Retinal pigment epithelial cell (primary cell): ENCODE data around the gene MGLL.
A peak's percentile ranks its signal among the peaks of the same experiment; 100 is the strongest.
"Not testable (repeated sequence)": the region's sequence is repeated elsewhere in the genome, so short reads cannot be mapped to it uniquely, and the experiment has no call there.

Experiments used
- DNase-seq: peaks from one replicate; pipeline ENCODE4 v3.0.0-alpha.2; 2010; ENCODE audit warnings: low read depth
- H3K4me3 ChIP-seq: 2 replicates; pipeline ENCODE4 v1.5.1; 2011; ENCODE audit warnings: mild to moderate bottlenecking, low read length, control low read depth, moderate library complexity
- TF ChIP-seq, protein P1 (sequence below): conservative IDR thresholded peaks from 2 replicates; pipeline ENCODE4 v1.5.1; 2011; ENCODE audit warnings: low read depth, low read length, control low read depth, inconsistent platforms

The MGLL gene

DNA sequence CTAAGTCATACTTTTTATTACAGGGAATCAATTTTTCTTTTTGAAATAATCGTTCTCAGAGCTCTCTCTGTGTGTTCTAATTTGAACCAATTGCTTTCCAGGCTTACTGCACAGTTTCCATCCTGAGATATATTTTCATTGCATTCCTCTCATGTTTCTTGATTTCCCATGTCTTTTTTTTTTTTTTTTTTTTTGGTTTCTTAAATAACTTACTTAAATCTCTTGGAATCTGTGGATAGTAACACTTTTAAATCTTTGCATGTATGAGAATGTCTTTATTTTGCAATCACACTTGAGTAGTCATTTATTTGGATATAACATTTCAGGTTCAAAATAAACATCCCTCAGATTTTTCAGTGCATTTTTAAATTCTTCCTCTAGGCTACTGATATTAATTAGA, 164.1 kb downstream of the MGLL start:
- TF ChIP-seq, protein P1, sequence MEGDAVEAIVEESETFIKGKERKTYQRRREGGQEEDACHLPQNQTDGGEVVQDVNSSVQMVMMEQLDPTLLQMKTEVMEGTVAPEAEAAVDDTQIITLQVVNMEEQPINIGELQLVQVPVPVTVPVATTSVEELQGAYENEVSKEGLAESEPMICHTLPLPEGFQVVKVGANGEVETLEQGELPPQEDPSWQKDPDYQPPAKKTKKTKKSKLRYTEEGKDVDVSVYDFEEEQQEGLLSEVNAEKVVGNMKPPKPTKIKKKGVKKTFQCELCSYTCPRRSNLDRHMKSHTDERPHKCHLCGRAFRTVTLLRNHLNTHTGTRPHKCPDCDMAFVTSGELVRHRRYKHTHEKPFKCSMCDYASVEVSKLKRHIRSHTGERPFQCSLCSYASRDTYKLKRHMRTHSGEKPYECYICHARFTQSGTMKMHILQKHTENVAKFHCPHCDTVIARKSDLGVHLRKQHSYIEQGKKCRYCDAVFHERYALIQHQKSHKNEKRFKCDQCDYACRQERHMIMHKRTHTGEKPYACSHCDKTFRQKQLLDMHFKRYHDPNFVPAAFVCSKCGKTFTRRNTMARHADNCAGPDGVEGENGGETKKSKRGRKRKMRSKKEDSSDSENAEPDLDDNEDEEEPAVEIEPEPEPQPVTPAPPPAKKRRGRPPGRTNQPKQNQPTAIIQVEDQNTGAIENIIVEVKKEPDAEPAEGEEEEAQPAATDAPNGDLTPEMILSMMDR, result no peak
- H3K4me3 ChIP-seq, result no peak overlapping the region
- DNase-seq, result no peak

DNA sequence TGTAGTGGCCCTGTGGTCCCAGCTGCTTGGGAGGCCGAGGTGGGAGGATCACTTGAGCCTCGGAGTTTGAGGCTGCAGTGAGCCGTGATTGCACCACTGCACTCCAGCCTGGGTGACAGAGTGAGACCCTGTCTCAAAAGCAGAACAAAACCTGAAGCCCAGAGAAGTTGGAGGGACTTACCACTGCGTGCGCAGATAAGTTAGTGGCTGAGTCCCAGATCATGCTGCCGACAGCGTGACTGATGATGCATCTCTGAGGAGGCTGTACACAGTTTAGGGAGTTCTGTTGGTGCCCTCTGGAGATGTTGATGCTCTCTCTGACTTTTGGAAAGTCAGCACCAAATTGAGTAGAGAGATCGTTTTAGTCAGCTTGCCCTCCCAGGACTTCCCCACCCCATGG, 165.4 kb downstream of the MGLL start:
- no peak overlapping the region for H3K4me3 ChIP-seq
- TF ChIP-seq, protein P1, result no peak
- DNase-seq, result no peak

DNA sequence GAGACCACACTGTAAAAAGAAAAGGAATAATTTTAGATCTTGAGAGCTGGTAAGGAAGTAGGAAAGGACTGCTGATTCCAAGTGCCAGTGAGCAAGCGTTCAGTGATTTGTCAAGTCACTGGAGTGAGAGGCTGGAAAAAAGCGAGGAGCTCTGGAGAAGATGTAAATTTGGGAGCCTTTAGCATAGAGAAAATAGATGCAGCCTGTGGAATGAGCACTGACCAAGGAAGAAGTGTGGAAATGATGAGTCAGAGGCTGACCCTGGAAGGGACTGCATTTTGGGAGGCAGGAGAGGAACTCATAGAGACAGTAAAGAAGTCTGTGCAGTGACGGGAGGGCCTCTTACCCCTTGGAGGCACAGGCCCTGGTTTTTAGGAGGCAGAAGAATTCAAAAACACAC, 166.7 kb downstream of the MGLL start:
- H3K4me3 ChIP-seq, result no peak overlapping the region
- no peak for DNase-seq
- TF ChIP-seq, protein P1, result no peak

DNA sequence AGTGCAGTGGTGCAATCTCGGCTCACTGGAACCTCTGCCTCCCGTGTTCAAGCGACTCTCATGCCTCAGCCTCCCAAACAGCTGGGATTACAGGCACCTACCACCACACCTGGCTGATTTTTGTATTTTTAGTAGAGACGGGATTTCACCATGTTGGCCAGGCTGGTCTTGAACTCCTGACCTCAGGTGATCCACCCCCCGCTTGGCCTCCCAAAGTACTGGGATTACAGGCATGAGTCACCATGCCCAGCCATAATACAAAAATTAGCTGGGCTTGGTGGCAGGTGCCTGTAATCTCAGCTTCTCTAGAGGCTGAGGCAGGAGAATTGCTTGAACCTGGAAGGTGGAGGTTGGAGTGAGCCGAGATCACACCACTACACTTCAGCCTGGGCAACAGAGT, 167.3 kb downstream of the MGLL start:
- DNase-seq, H3K4me3 ChIP-seq: not testable (repeated sequence)

DNA sequence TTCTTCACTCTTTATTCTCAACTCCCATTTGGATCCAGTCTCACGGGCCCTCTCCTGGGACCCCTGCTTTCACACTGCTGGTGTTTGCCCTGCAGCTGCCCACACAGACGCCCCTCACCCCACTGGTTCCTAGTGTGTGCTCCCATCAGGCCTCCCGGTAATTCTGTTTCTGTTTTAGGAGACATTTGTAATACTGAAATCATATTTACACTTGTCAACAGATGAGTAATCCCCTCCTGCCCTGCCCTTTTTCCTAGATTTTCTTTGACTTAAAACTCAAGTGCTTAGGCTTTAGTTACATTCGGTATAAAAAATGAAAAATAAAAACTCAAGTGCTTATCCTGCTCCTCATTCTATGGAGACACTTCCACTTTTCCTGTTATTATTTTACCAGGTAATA, 167.9 kb downstream of the MGLL start:
- DNase-seq, result no peak
- TF ChIP-seq, protein P1, result no peak
- H3K4me3 ChIP-seq, result no peak overlapping the region

DNA sequence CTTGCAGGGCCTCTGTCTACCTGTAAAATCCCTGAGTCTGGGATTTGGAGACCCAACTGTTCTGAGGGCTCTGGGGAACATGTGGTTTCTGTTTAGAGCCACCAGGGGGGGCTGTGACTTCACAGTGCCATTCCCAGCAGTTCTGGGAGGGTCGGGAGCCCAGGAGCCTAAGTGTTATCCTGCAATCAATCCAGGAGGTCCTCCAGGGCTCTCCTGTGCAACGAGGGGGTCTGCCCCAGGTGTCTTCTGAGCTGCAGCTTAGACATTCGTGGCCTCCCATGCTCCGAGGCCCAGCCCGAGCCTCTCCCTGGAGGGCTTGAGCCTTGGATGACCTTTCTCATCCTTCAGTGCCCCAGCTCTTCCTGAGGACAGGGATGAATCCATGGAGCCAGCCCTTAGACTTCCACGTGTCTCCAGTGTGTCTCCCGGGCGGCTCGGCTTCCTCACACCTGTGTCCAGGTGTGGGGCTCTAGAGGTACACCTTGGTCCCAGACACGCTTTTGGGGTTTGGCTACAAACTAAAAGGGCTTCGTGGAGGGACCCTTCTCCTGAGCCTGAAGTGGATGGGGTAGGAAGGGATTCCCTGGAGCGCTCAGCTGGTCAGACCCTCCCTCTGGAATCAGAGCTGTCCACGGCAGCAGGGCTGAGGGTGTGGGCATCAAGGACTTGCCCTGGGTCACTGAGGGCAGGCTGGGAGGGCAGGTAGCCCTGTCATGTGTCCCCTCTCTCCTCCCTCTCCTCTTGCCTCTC, 169.9 kb downstream of the MGLL start:
- no peak overlapping the region for H3K4me3 ChIP-seq
- TF ChIP-seq, protein P1, result peak; percentile 84
- DNase-seq, result no peak

DNA sequence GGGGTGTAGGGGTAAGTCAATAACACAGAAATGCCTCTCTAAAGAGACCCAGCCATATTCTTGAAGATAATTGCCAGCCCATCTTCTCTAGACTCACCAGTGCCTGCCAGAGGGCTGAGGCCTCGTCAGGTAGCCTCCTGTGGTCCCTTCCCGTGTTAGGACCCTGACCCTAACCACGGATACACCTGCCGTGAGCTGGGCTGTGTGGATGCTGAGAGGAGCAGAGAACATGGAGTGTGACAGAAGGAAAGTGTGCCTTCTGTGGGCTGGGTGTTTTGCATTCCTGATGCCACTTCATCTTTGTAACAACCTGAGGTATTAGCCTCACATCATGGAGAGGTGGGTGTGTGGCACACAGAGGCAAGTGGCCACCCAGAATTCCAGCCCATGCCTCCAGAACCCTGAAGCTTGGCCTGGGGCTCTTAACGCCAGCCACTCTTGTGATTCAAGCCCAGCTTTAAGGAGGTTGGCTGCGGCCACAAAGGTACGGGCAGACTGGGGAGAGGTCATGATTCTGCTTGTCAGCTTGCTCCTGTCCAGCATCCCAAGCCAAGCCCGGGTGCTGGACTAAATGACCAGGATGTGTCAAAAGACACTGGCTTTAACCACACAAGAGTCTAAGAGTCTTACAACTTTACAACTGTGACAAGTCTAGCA, 170.7 kb downstream of the MGLL start:
- no peak for DNase-seq
- no peak overlapping the region for H3K4me3 ChIP-seq
- TF ChIP-seq, protein P1, result no peak
